GM18870 (cell line): ENCODE data around the gene GCGR.

Experiments
- ATAC-seq: cut with Tn5 transposase; IDR thresholded peaks from one replicate; pipeline ENCODE4 v1.9.1; 2021; ENCODE audit warnings: moderate library complexity; ENCODE audit not compliant: unreplicated experiment

GCGR gene

GRCh38 chr17:81845881-81846742 is 42.2 kb downstream of the GCGR start:
- ATAC-seq: no peak

- no peak for ATAC-seq
These were observed 43.1 kb downstream of the GCGR start for GRCh38 chr17:81846743-81847689.

- no peak for ATAC-seq
These were observed 45.5 kb downstream of the GCGR start for GRCh38 chr17:81849457-81849856.

- no peak for ATAC-seq
These were observed 47.5 kb downstream of the GCGR start for GRCh38 chr17:81851423-81851822.

- no peak for ATAC-seq
These were observed 48.3 kb downstream of the GCGR start for GRCh38 chr17:81852237-81852636.

- ATAC-seq: no peak
These were observed 51.2 kb downstream of the GCGR start for GRCh38 chr17:81854974-81855774.

GRCh38 chr17:81858170-81858966 is 54.4 kb downstream of the GCGR start:
- ATAC-seq: no peak

GRCh38 chr17:81858967-81859905 is 55.3 kb downstream of the GCGR start:
- no peak for ATAC-seq

- ATAC-seq: no peak
These were observed 56.2 kb downstream of the GCGR start, which contains the start of gene P4HB for GRCh38 chr17:81859906-81860755. Gene P4HB, minus strand, starts transcription at chr17:81860535. Its CDS starts 64 bp downstream, at chr17:81860471.

GRCh38 chr17:81860756-81861568 is 57.0 kb downstream of the GCGR start:
- ATAC-seq: peak; percentile 91

GRCh38 chr17:81863123-81863675 is 59.2 kb downstream of the GCGR start:
- ATAC-seq: no peak
